ENCODE results near the gene FAM78A. TPM values are rescaled to one million over a fixed set of nuclear protein-coding genes. Genes with fewer than 3 reads are reported as not detected.
A peak's percentile ranks its signal among the peaks of the same experiment; 100 is the strongest.
"Not testable (repeated sequence)": the region's sequence is repeated elsewhere in the genome, so short reads cannot be mapped to it uniquely, and the experiment has no call there.

Gene FAM78A
- total and polyA plus RNA-seq, 2 donors (not counting 1 experiment from before 2014, with no cell fraction given): 42.9 to 58.3 TPM

- peaks cover 65 to 80% of the 10 kb centered on the region in 2 donors for H3K4me1 ChIP-seq (ENCODE audit: control insufficient read depth in 2 of 2, insufficient read depth in 2 of 2, low read length in 2 of 2)
- intact Hi-C loops (cut with micrococcal nuclease): loop anchor here (10.0 kb wide), 1 partner anchor 63 kb away; no protein-coding TSS in a partner anchor
- POLR2A ChIA-PET: interaction anchor here (0.6 to 8.2 kb wide), 3 partner anchors 17 to 83 kb away, joined by 4 to 199 read pairs (median 16); no protein-coding TSS in a partner anchor
- H3K79me2 ChIP-seq (ENCODE audit: control insufficient read depth, insufficient read depth, low read length): peaks cover 96% of the 10 kb centered on the region
- H3K36me3 ChIP-seq (replicated peaks in 1 of 2; ENCODE audit: control extremely low read depth in 1 of 2, control insufficient read depth in 1 of 2, extremely low read depth in 1 of 2, insufficient read depth in 2 of 2, low read length in 1 of 2): peaks cover 0 to 6% of the 10 kb centered on the region in 2 experiments
- H3K4me2 ChIP-seq (replicated peaks; ENCODE audit: low read depth, low read length, poor library complexity, severe bottlenecking): peak overlapping the region; percentile 77
- H4K20me1 ChIP-seq (ENCODE audit: control insufficient read depth, insufficient read depth, low read length, poor library complexity, severe bottlenecking): peaks cover 8% of the 10 kb centered on the region
- H3K27me3 ChIP-seq (replicated peaks in 1 of 4; ENCODE audit: control extremely low read depth in 1 of 4, control insufficient read depth in 3 of 4, insufficient read depth in 4 of 4, low read length in 3 of 4): no peaks in the 10 kb centered on the region
- TF ChIP-seq CTCF (IDR thresholded peaks at IDR 0.05): no peak
- TF ChIP-seq EZH2 (IDR thresholded peaks at IDR 0.05; ENCODE audit: borderline replicate concordance, insufficient read depth, low read depth, low read length, poor library complexity, severe bottlenecking): no peak
- Mint-ChIP-seq H3K9me3 (ENCODE audit: insufficient read depth) (no peaks in the 10 kb centered on the region), H3K4me1 (peaks cover 73% of the 10 kb centered on the region), H3K4me3 (peak overlapping the region; percentile 83), H3K27ac (peak overlapping the region; percentile 96), H3K27me3 (no peaks in the 10 kb centered on the region)
- no peak overlapping the region for H2AFZ ChIP-seq (ENCODE audit: insufficient read depth, low read depth, low read length, poor library complexity, severe bottlenecking)
- no peak for ATAC-seq (ENCODE audit: low read depth)
- peak overlapping the region; percentile 86 to 91 for H3K27ac ChIP-seq (ENCODE audit: low read length in 2 of 2)
- 54% methylated on average over 4 of the region's 6 CpGs for WGBS (ENCODE audit: insufficient coverage)
- no peak for DNase-seq
- H3K9me3 ChIP-seq (ENCODE audit: control extremely low read depth in 1 of 3, control insufficient read depth in 2 of 3, insufficient read depth in 1 of 3, low read length in 2 of 3): no peaks in the 10 kb centered on the region
- CTCF ChIA-PET: interaction anchor here (1.3 to 8.9 kb wide), 4 partner anchors 16 to 92 kb away, joined by 3 to 158 read pairs (median 10); no protein-coding TSS in a partner anchor
- H3K4me3 ChIP-seq (ENCODE audit: control extremely low read depth in 1 of 5, extremely low read depth in 1 of 5, insufficient read depth in 1 of 5, low read depth in 2 of 5, low read length in 4 of 5): peak overlapping the region in 1 of 5 experiments; percentile 58
- H3K9ac ChIP-seq (ENCODE audit: low read length): peak overlapping the region; percentile 47
These were observed 4.8 kb downstream of the FAM78A start for GRCh38 chr9:131271506-131271931.

GRCh38 chr9:131271016-131271273, 5.4 kb downstream of the FAM78A start:
- not testable (repeated sequence) for H3K27me3 Mint-ChIP-seq; H3K9me3 ChIP-seq (ENCODE audit: control extremely low read depth in 1 of 3, control insufficient read depth in 2 of 3, insufficient read depth in 1 of 3, low read length in 2 of 3); H3K9me3 Mint-ChIP-seq (ENCODE audit: insufficient read depth); H3K27me3 ChIP-seq (replicated peaks in 1 of 4; ENCODE audit: control extremely low read depth in 1 of 4, control insufficient read depth in 3 of 4, insufficient read depth in 4 of 4, low read length in 3 of 4); H4K20me1 ChIP-seq (ENCODE audit: control insufficient read depth, insufficient read depth, low read length, poor library complexity, severe bottlenecking); ATAC-seq (ENCODE audit: low read depth); H3K36me3 ChIP-seq (replicated peaks in 1 of 2; ENCODE audit: control extremely low read depth in 1 of 2, control insufficient read depth in 1 of 2, extremely low read depth in 1 of 2, insufficient read depth in 2 of 2, low read length in 1 of 2); DNase-seq
- intact Hi-C loops (cut with micrococcal nuclease): loop anchor here (10.0 kb wide), 1 partner anchor 64 kb away; no protein-coding TSS in a partner anchor
- ChIA-PET CTCF (interaction anchor here (0.5 to 8.9 kb wide), 6 partner anchors 16 to 210 kb away, joined by 3 to 158 read pairs (median 8); no protein-coding TSS in a partner anchor), POLR2A (interaction anchor here (0.7 to 8.2 kb wide), 4 partner anchors 17 to 58 kb away, joined by 4 to 199 read pairs (median 12); no protein-coding TSS in a partner anchor)
- Histone ChIP-seq H3K27ac (ENCODE audit: low read length in 2 of 2) (peak overlapping the region; percentile 86 to 91), H2AFZ (ENCODE audit: insufficient read depth, low read depth, low read length, poor library complexity, severe bottlenecking) (peak overlapping the region; percentile 65), H3K79me2 (ENCODE audit: control insufficient read depth, insufficient read depth, low read length) (peaks cover 97% of the 10 kb centered on the region), H3K4me2 (replicated peaks; ENCODE audit: low read depth, low read length, poor library complexity, severe bottlenecking) (peak overlapping the region; percentile 77), H3K4me3 (ENCODE audit: control extremely low read depth in 1 of 5, extremely low read depth in 1 of 5, insufficient read depth in 1 of 5, low read depth in 2 of 5, low read length in 4 of 5) (peak overlapping the region in 4 of 5 experiments; percentile 23 to 58 (median 52)), H3K9ac (ENCODE audit: low read length) (peak overlapping the region; percentile 47), H3K4me1 (ENCODE audit: control insufficient read depth in 2 of 2, insufficient read depth in 2 of 2, low read length in 2 of 2) (peaks cover 71 to 85% of the 10 kb centered on the region in 2 donors)
- 60% methylated on average over 1 of the region's 1 CpG for WGBS (ENCODE audit: insufficient coverage)
- Mint-ChIP-seq H3K4me1 (peaks cover 79% of the 10 kb centered on the region), H3K27ac (peak overlapping the region; percentile 96), H3K4me3 (peak overlapping the region; percentile 83)

Data from B cell (primary cell).